HCT116 (cell line): ENCODE measurements around the gene HGS.

Source experiments
- ATF3 ChIP-seq: IDR thresholded peaks from 2 replicates; pipeline ENCODE4 v1.6.1; 2012
- CEBPB ChIP-seq: IDR thresholded peaks from 2 replicates; pipeline ENCODE4 v1.6.1; 2012; ENCODE audit warnings: low read depth
- CTCF ChIP-seq, 3 experiments: fragments of 200-600 bp in 1 of 3; sonication (generic) in 1 of 3; IDR thresholded peaks in 2 of 3; conservative IDR thresholded peaks in 1 of 3; 2 replicates each; pipeline ENCODE4 v1.5.1; 2012 to 2017; ENCODE audit warnings: low read depth in 2 of 3, low read length in 2 of 3, antibody characterized with exemption in 1 of 3, borderline replicate concordance in 1 of 3, control low read depth in 1 of 3, mild to moderate bottlenecking in 1 of 3, mixed read lengths in 1 of 3, mixed run types in 1 of 3, moderate library complexity in 1 of 3; ENCODE audit not compliant: insufficient read depth in 1 of 3
- EZH2 ChIP-seq: fragments of 200-600 bp; sonication (generic); IDR thresholded peaks from 2 replicates; pipeline ENCODE4 v1.6.1; 2017; ENCODE audit warnings: antibody characterized with exemption, mixed run types
- EZH2phosphoT487 ChIP-seq: fragments of 200-600 bp; IDR thresholded peaks from 2 replicates; pipeline ENCODE4 v1.6.1; 2018; ENCODE audit warnings: antibody characterized with exemption, borderline replicate concordance
- POLR2A ChIP-seq: IDR thresholded peaks from 2 replicates; pipeline ENCODE4 v1.7.0; 2011; ENCODE audit warnings: borderline replicate concordance; ENCODE audit not compliant: insufficient read depth, insufficient read length; ENCODE audit errors: extremely low read depth
- POLR2AphosphoS5 ChIP-seq: IDR thresholded peaks from 2 replicates; pipeline ENCODE4 v1.6.1; 2011; ENCODE audit warnings: mild to moderate bottlenecking, low read depth, low read length, moderate library complexity
- REST ChIP-seq: IDR thresholded peaks from 2 replicates; pipeline ENCODE4 v1.6.1; 2012; ENCODE audit warnings: low read depth
- YY1 ChIP-seq: IDR thresholded peaks from 2 replicates; pipeline ENCODE4 v1.6.1; 2011; ENCODE audit warnings: low read length, low read depth, moderate library complexity, mild to moderate bottlenecking; ENCODE audit not compliant: insufficient replicate concordance; ENCODE audit errors: extremely low read depth

- TF ChIP-seq CTCF (IDR thresholded peaks at IDR 0.05 in 2 of 3, conservative IDR thresholded peaks at IDR 0.05 in 1 of 3; ENCODE audit: borderline replicate concordance in 1 of 3, insufficient read depth in 1 of 3, low read depth in 2 of 3, low read length in 2 of 3): no peak
- no peak for TF ChIP-seq POLR2AphosphoS5
- no peak for TF ChIP-seq EZH2phosphoT487
- TF ChIP-seq ATF3: no peak
- no peak for TF ChIP-seq POLR2A
- TF ChIP-seq YY1: no peak
- no peak for TF ChIP-seq REST
- no peak for TF ChIP-seq EZH2
- TF ChIP-seq CEBPB: no peak
These were observed 10.9 kb upstream of the HGS start for GRCh38 chr17:81672954-81673353.
